Esophagus squamous epithelium (tissue), 5 donors: ENCODE results near the gene TRIM29. TPM values are rescaled to one million over a fixed set of nuclear protein-coding genes. Genes with fewer than 3 reads are reported as not detected.

Experiments used
- DNase-seq: peaks from one replicate; lab custom pipeline; 2025; lab: John Stamatoyannopoulos, UW
- H3K27ac ChIP-seq, 4 donors: fragments of 200-600 bp; sonication (generic); one replicate each; pipeline ENCODE4 v1.5.1; 2016 to 2019; ENCODE audit warnings: mild to moderate bottlenecking in 1 of 4
- H3K27me3 ChIP-seq, 4 donors: fragments of 200-600 bp; sonication (generic); 1 replicate in 3 of 4; 2 replicates in 1 of 4; pipeline versions ENCODE4 v1.5.1 to v1.6.0; 2017 to 2021; ENCODE audit warnings: antibody characterized with exemption in 1 of 4
- H3K36me3 ChIP-seq, 3 donors: fragments of 200-600 bp; sonication (generic); one replicate each; pipeline ENCODE4 v1.5.1; 2016 to 2019
- H3K4me1 ChIP-seq, 3 donors: fragments of 200-600 bp; sonication (generic); one replicate each; pipeline ENCODE4 v1.5.1; 2017 to 2019
- H3K4me3 ChIP-seq, 4 donors: fragments of 200-600 bp; sonication (generic); 1 replicate in 3 of 4; 2 replicates in 1 of 4; pipeline ENCODE4 v1.5.1; 2016 to 2019; ENCODE audit warnings: mild to moderate bottlenecking in 2 of 4, moderate library complexity in 1 of 4
- H3K9me3 ChIP-seq, 3 donors: fragments of 200-600 bp; sonication (generic); one replicate each; pipeline ENCODE4 v1.5.1; 2016 to 2019
- CTCF ChIP-seq, 6 experiments: fragments of 450-650 bp in 4 of 6; fragments of 200-600 bp in 2 of 6; sonication (generic) in 2 of 6; IDR thresholded peaks; one replicate each; pipeline ENCODE4 v1.5.1; 2016 to 2019; ENCODE audit warnings: antibody characterized with exemption in 6 of 6, mild to moderate bottlenecking in 4 of 6, moderate library complexity in 4 of 6
- POLR2A ChIP-seq, 4 donors: fragments of 450-650 bp; IDR thresholded peaks; one replicate each; pipeline ENCODE4 v1.6.1; 2017; ENCODE audit warnings: antibody characterized with exemption in 4 of 4, mild to moderate bottlenecking in 4 of 4, moderate library complexity in 3 of 4
- WGBS, 2 donors: methylation state at CpG; one replicate each; pipeline ENCODE4 v1.1.5; 2018; 5-methylcytosine and 5-hydroxymethylcytosine counted together
- intact Hi-C: fragments of 100-400 bp; cut with DNase I; formaldehyde crosslinking; loops from one replicate; pipeline ENCODE4 v1.15.0; 2022
- total RNA-seq, 4 donors: library from RNA; depleted of rRNA; stranded (reverse); fragments of >200 nt; gene quantifications; one replicate each; pipeline ENCODE4 v1.1.0, GENCODE V29; 2016
- donor health status: DM: yes; HTN: yes; CAD: no.

TRIM29 gene
- total RNA-seq, 4 donors from 2014 or later = 691 to 1,472 (median 816) TPM

GRCh38 chr11:120121914-120122473 is 15.9 kb downstream of the TRIM29 start:
- peak overlapping the region; percentile 88 to 97 (median 94) for H3K27ac ChIP-seq
- TF ChIP-seq POLR2A (IDR thresholded peaks at IDR 0.05) = peak in 2 of 4 donors; percentile 26 to 43
- TF ChIP-seq CTCF (IDR thresholded peaks at IDR 0.05) = no peak
- H3K9me3 ChIP-seq = no peaks in the 10 kb centered on the region
- peaks cover 0 to 67% (median 29%) of the 10 kb centered on the region in 3 donors for H3K36me3 ChIP-seq
- no peak for DNase-seq
- H3K4me1 ChIP-seq = peaks cover 38 to 100% (median 64%) of the 10 kb centered on the region in 3 donors
- intact Hi-C loops = no loop called here
- 17 to 37% methylated on average over 2 to 4 of the region's 9 CpGs for WGBS, 2 donors
- peak overlapping the region in 3 of 4 donors; percentile 7 to 39 (median 17) for H3K4me3 ChIP-seq
- H3K27me3 ChIP-seq = no peaks in the 10 kb centered on the region

- Histone ChIP-seq H3K4me1 (peaks cover 38 to 100% (median 62%) of the 10 kb centered on the region in 3 donors), H3K9me3 (no peaks in the 10 kb centered on the region), H3K27ac (peak overlapping the region; percentile 88 to 97 (median 94)), H3K4me3 (peak overlapping the region in 2 of 4 donors; percentile 15 to 39), H3K27me3 (no peaks in the 10 kb centered on the region), H3K36me3 (peaks cover 0 to 67% (median 35%) of the 10 kb centered on the region in 3 donors)
- intact Hi-C loops = no loop called here
- DNase-seq = no peak
- peak in 2 of 6 experiments; percentile 27 to 45 for TF ChIP-seq CTCF (IDR thresholded peaks at IDR 0.05)
- TF ChIP-seq POLR2A (IDR thresholded peaks at IDR 0.05) = peak in 1 of 4 donors; percentile 2
- WGBS, 2 donors = 31 to 42% methylated on average over 2 of the region's 3 CpGs
Observed at GRCh38 chr11:120121336-120121735, 16.6 kb downstream of the TRIM29 start.

- no peaks in the 10 kb centered on the region for H3K27me3 ChIP-seq
- H3K4me3 ChIP-seq = peak overlapping the region in 1 of 4 donors; percentile 15
- TF ChIP-seq CTCF (IDR thresholded peaks at IDR 0.05) = no peak
- TF ChIP-seq POLR2A (IDR thresholded peaks at IDR 0.05) = no peak
- peak overlapping the region; percentile 88 to 97 (median 94) for H3K27ac ChIP-seq
- intact Hi-C loops = no loop called here
- 46 to 53% methylated on average over 7 of the region's 8 CpGs for WGBS, 2 donors
- H3K4me1 ChIP-seq = peaks cover 35 to 100% (median 58%) of the 10 kb centered on the region in 3 donors
- H3K9me3 ChIP-seq = no peaks in the 10 kb centered on the region
- peaks cover 0 to 67% (median 40%) of the 10 kb centered on the region in 3 donors for H3K36me3 ChIP-seq
- no peak for DNase-seq
Observed at GRCh38 chr11:120120805-120121335, 17.0 kb downstream of the TRIM29 start.

GRCh38 chr11:120119121-120119520 is 18.8 kb downstream of the TRIM29 start:
- Histone ChIP-seq H3K27me3 (no peaks in the 10 kb centered on the region), H3K27ac (peak overlapping the region; percentile 34 to 97 (median 94)), H3K9me3 (no peaks in the 10 kb centered on the region), H3K4me3 (no peak overlapping the region), H3K36me3 (peaks cover 12 to 77% (median 40%) of the 10 kb centered on the region in 3 donors), H3K4me1 (peaks cover 23 to 88% (median 42%) of the 10 kb centered on the region in 3 donors)
- 71 to 79% methylated on average over 1 to 4 of the region's 4 CpGs for WGBS, 2 donors
- intact Hi-C loops = no loop called here
- no peak for TF ChIP-seq CTCF (IDR thresholded peaks at IDR 0.05)
- TF ChIP-seq POLR2A (IDR thresholded peaks at IDR 0.05) = no peak
- DNase-seq = no peak

GRCh38 chr11:120117991-120118390 is 19.9 kb downstream of the TRIM29 start:
- Histone ChIP-seq H3K36me3 (peaks cover 12 to 84% (median 40%) of the 10 kb centered on the region in 3 donors), H3K9me3 (no peaks in the 10 kb centered on the region), H3K4me3 (no peak overlapping the region), H3K27ac (peak overlapping the region in 3 of 4 donors; percentile 23 to 97 (median 94)), H3K4me1 (peaks cover 16 to 77% (median 31%) of the 10 kb centered on the region in 3 donors), H3K27me3 (no peaks in the 10 kb centered on the region)
- TF ChIP-seq CTCF (IDR thresholded peaks at IDR 0.05) = no peak
- no peak for TF ChIP-seq POLR2A (IDR thresholded peaks at IDR 0.05)
- 49 to 60% methylated on average over 1 to 9 of the region's 9 CpGs for WGBS, 2 donors
- DNase-seq = no peak
- intact Hi-C loops = no loop called here
